Spleen (tissue), 3 donors: ENCODE measurements around the gene AHRR.

Experiments
- POLR2A ChIP-seq, 3 donors: fragments of 450-650 bp; IDR thresholded peaks; one replicate each; pipeline ENCODE4 v1.5.1; 2017; ENCODE audit warnings: antibody characterized with exemption in 3 of 3, mild to moderate bottlenecking in 1 of 3
- POLR2AphosphoS5 ChIP-seq, 3 donors: sonication (generic); formaldehyde crosslinking; IDR thresholded peaks; one replicate each; pipeline ENCODE4 v1.5.1; 2017; ENCODE audit warnings: antibody characterized with exemption in 3 of 3

GRCh38 chr5:484556-484955 is 163.0 kb downstream of the AHRR start:
- no peak for TF ChIP-seq POLR2AphosphoS5 (IDR thresholded peaks at IDR 0.05)
- no peak for TF ChIP-seq POLR2A (IDR thresholded peaks at IDR 0.05)
